Spleen (tissue), 7 donors: Measurements from ENCODE around the gene PGBD5.

Experiments
- POLR2AphosphoS5 ChIP-seq, 3 donors: sonication (generic); formaldehyde crosslinking; IDR thresholded peaks; one replicate each; pipeline ENCODE4 v1.5.1; 2017; ENCODE audit warnings: antibody characterized with exemption in 3 of 3
- TF ChIP-seq, protein P1 (sequence below), 11 experiments: fragments of 200-600 bp in 7 of 11; fragments of 450-650 bp in 4 of 11; sonication (generic) in 4 of 11; IDR thresholded peaks in 8 of 11; conservative IDR thresholded peaks in 3 of 11; 1 replicate in 7 of 11; 2 replicates in 4 of 11; pipeline versions ENCODE4 v1.4.0 to v1.8.0; 2016 to 2021; ENCODE audit warnings: antibody characterized with exemption in 11 of 11, inconsistent platforms in 4 of 11, mild to moderate bottlenecking in 1 of 11
- donor health status: DM: no; HTN: no; CAD: no; lungs with moderate emphysema.
- donor health status: DM: no; HTN: no; CAD: no.
- donor health status: DM: no; HTN: no; CAD: no.

DNA sequence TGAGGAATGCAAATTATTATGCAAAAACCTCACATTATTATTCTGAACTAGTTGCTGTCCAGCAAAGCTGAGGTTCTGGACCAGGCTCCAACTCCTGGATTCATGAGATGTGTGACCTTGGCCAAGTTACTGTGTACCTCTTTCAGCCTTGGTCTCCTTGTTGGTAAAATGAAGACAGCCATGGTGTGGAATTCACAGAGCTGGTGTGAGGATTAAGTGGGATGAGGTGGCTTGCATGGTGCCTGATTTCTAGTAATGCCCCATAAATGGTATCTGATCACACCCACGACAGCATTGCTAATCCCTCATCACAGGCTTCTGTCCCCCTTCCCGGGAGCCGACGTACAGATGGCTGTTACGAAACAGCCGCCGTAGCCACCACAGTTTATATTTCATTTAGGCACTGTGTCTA, 59.6 kb downstream of the PGBD5 start:
- TF ChIP-seq, protein P1, sequence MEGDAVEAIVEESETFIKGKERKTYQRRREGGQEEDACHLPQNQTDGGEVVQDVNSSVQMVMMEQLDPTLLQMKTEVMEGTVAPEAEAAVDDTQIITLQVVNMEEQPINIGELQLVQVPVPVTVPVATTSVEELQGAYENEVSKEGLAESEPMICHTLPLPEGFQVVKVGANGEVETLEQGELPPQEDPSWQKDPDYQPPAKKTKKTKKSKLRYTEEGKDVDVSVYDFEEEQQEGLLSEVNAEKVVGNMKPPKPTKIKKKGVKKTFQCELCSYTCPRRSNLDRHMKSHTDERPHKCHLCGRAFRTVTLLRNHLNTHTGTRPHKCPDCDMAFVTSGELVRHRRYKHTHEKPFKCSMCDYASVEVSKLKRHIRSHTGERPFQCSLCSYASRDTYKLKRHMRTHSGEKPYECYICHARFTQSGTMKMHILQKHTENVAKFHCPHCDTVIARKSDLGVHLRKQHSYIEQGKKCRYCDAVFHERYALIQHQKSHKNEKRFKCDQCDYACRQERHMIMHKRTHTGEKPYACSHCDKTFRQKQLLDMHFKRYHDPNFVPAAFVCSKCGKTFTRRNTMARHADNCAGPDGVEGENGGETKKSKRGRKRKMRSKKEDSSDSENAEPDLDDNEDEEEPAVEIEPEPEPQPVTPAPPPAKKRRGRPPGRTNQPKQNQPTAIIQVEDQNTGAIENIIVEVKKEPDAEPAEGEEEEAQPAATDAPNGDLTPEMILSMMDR (IDR thresholded peaks at IDR 0.05 in 8 of 11, conservative IDR thresholded peaks at IDR 0.05 in 3 of 11): no peak
- no peak for TF ChIP-seq POLR2AphosphoS5 (IDR thresholded peaks at IDR 0.05)
